ENCODE results near the gene CMPK2.

DNA sequence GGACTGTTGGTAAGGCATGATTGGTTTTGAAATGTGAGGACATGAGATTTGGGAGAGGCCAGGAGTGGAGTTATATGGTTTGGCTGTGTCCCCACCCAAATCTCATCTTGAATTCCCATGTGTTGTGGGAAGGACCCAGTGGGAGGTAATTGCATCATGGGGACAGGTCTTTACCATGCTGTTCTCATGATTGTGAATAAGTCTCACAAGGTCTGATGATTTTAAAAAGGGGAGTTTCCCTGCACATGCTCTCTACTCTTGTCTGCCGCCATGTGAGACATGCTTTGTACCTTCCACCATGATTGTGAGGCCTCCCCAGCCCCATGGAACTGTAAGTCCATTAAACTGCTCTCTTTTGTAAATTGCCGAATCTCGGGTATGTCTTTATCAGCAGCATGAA lies 5.4 kb downstream of the CMPK2 start:
- TF ChIP-seq, protein P1, sequence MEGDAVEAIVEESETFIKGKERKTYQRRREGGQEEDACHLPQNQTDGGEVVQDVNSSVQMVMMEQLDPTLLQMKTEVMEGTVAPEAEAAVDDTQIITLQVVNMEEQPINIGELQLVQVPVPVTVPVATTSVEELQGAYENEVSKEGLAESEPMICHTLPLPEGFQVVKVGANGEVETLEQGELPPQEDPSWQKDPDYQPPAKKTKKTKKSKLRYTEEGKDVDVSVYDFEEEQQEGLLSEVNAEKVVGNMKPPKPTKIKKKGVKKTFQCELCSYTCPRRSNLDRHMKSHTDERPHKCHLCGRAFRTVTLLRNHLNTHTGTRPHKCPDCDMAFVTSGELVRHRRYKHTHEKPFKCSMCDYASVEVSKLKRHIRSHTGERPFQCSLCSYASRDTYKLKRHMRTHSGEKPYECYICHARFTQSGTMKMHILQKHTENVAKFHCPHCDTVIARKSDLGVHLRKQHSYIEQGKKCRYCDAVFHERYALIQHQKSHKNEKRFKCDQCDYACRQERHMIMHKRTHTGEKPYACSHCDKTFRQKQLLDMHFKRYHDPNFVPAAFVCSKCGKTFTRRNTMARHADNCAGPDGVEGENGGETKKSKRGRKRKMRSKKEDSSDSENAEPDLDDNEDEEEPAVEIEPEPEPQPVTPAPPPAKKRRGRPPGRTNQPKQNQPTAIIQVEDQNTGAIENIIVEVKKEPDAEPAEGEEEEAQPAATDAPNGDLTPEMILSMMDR (IDR thresholded peaks at IDR 0.05) = no peak
- no peak for TF ChIP-seq POLR2A (IDR thresholded peaks at IDR 0.05)

Data from sigmoid colon (tissue), 3 donors.